Caco-2 (cell line): ENCODE data around the gene SLC9A6. TPM values are rescaled to one million over a fixed set of nuclear protein-coding genes. Genes with fewer than 3 reads are reported as not detected.
"Not testable (repeated sequence)": the region's sequence is repeated elsewhere in the genome, so short reads cannot be mapped to it uniquely, and the experiment has no call there.

Experiments
- BruUV-seq: library from RNA; stranded (reverse); fragments of 400-500 nt; replicated peaks from 2 replicates; lab custom pipeline; 2021; lab: Mats Ljungman, UMichigan
- CTCF ChIA-PET: fragments of 300-600 bp; sonication (Branson Sonifier 250); formaldehyde crosslinking; loops from one replicate; lab custom pipeline; 2022; ENCODE audit warnings: antibody characterized with exemption; lab: Charles Lee
- POLR2A ChIA-PET: fragments of 300-600 bp; sonication (Branson Sonifier 250); formaldehyde crosslinking; loops from one replicate; lab custom pipeline; 2022; ENCODE audit warnings: antibody characterized with exemption; lab: Charles Lee
- DNase-seq, 2 experiments: peaks; one replicate each; pipeline versions ENCODE4 v3.0.0 to v3.0.0-alpha.2; 2020 to 2022
- H3K27me3 ChIP-seq: replicated peaks from 2 replicates; pipeline ENCODE4 v1.6.0; 2011; ENCODE audit warnings: low read length; ENCODE audit not compliant: control insufficient read depth, insufficient read depth
- H3K36me3 ChIP-seq: 2 replicates; pipeline ENCODE4 v1.5.1; 2011; ENCODE audit warnings: low read length; ENCODE audit not compliant: control insufficient read depth, insufficient read depth
- H3K4me1 ChIP-seq: fragments of 250-450 bp; sonication (Bioruptor Pico); 2 replicates; pipeline ENCODE4 v1.5.1; 2020; ENCODE audit warnings: mild to moderate bottlenecking
- H3K4me3 ChIP-seq: 2 replicates; pipeline ENCODE4 v1.5.1; 2011; ENCODE audit warnings: low read depth, mild to moderate bottlenecking, control low read depth, low read length
- H3K9me3 ChIP-seq: fragments of 250-450 bp; sonication (Bioruptor Pico); 2 replicates; pipeline ENCODE4 v1.5.1; 2020; ENCODE audit warnings: mild to moderate bottlenecking, moderate library complexity
- H3K27ac Mint-ChIP-seq: one replicate; pipeline ENCODE4 v1.8.0; 2022; ENCODE audit warnings: mixed read lengths; ENCODE audit not compliant: unreplicated experiment
- H3K27me3 Mint-ChIP-seq: one replicate; pipeline ENCODE4 v1.8.0; 2022; ENCODE audit warnings: mixed read lengths; ENCODE audit not compliant: insufficient read depth, unreplicated experiment
- H3K36me3 Mint-ChIP-seq: one replicate; pipeline ENCODE4 v1.8.0; 2022; ENCODE audit warnings: mild to moderate bottlenecking, mixed read lengths; ENCODE audit not compliant: insufficient read depth, unreplicated experiment
- H3K4me1 Mint-ChIP-seq: one replicate; pipeline ENCODE4 v1.8.0; 2022; ENCODE audit warnings: low read depth, mixed read lengths; ENCODE audit not compliant: unreplicated experiment
- H3K4me3 Mint-ChIP-seq: one replicate; pipeline ENCODE4 v1.8.0; 2022; ENCODE audit warnings: mild to moderate bottlenecking, moderate library complexity, mixed read lengths; ENCODE audit not compliant: unreplicated experiment
- H3K9me3 Mint-ChIP-seq: one replicate; pipeline ENCODE4 v1.8.0; 2022; ENCODE audit warnings: mixed read lengths; ENCODE audit not compliant: unreplicated experiment
- intact Hi-C: fragments of 100-400 bp; cut with micrococcal nuclease; formaldehyde crosslinking; loops from one replicate; pipeline ENCODE4 v1.10.0; 2022; ENCODE audit not compliant: unreplicated experiment
- total RNA-seq: library from RNA; stranded (reverse); gene quantifications from 2 replicates; pipeline ENCODE4 v1.2.3, GENCODE V29; 2022
- TF ChIP-seq, protein P1 (sequence below), 2 experiments: fragments of 200-600 bp in 1 of 2; IDR thresholded peaks; 1 replicate in 1 of 2; 2 replicates in 1 of 2; pipeline versions ENCODE4 v1.5.1 to v1.8.0; 2011 to 2022; ENCODE audit warnings: antibody characterized with exemption in 1 of 2, control low read depth in 1 of 2, inconsistent platforms in 1 of 2, low read depth in 1 of 2, low read length in 1 of 2, mild to moderate bottlenecking in 1 of 2, moderate library complexity in 1 of 2; ENCODE audit not compliant: insufficient read depth in 1 of 2, severe bottlenecking in 1 of 2, unreplicated experiment in 1 of 2

The SLC9A6 gene
- total RNA-seq, 1 experiment from 2014 or later, result 9.9 TPM

DNA sequence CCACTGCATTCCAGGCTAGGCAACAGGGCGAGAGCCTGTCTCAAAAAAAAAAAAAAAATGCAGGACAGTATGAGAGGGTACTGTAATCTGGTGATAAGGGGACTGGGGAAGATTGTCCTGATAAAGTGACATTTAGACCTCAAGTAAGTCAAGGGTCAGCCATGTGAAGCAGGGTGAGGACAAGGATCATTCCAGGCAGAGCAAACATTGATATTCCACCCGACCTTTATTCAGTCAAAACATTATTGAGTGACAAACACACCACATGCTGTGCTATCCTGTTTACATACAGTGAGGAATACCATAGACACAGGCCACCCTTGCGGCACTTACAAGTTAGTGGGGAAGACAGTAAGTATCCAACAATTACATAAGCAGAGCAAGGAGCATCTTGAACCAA lies 64.4 kb downstream of the SLC9A6 start:
- Histone ChIP-seq H3K36me3 (no peaks in the 10 kb centered on the region), H3K27me3 (no peaks in the 10 kb centered on the region), H3K9me3 (no peaks in the 10 kb centered on the region), H3K4me3 (no peak overlapping the region), H3K4me1 (no peaks in the 10 kb centered on the region)
- intact Hi-C loops, result no loop called here
- no TSS peak for BruUV-seq
- no peak for DNase-seq
- H3K27me3 Mint-ChIP-seq, result peaks cover 4% of the 10 kb centered on the region
- no peaks in the 10 kb centered on the region for H3K36me3 Mint-ChIP-seq
- H3K4me1 Mint-ChIP-seq, result no peaks in the 10 kb centered on the region
- H3K4me3 Mint-ChIP-seq, result no peak overlapping the region
- ChIA-PET CTCF (no interaction called here), POLR2A (no interaction called here)
- H3K9me3 Mint-ChIP-seq, result no peaks in the 10 kb centered on the region
- no peak overlapping the region for H3K27ac Mint-ChIP-seq
- TF ChIP-seq, protein P1, sequence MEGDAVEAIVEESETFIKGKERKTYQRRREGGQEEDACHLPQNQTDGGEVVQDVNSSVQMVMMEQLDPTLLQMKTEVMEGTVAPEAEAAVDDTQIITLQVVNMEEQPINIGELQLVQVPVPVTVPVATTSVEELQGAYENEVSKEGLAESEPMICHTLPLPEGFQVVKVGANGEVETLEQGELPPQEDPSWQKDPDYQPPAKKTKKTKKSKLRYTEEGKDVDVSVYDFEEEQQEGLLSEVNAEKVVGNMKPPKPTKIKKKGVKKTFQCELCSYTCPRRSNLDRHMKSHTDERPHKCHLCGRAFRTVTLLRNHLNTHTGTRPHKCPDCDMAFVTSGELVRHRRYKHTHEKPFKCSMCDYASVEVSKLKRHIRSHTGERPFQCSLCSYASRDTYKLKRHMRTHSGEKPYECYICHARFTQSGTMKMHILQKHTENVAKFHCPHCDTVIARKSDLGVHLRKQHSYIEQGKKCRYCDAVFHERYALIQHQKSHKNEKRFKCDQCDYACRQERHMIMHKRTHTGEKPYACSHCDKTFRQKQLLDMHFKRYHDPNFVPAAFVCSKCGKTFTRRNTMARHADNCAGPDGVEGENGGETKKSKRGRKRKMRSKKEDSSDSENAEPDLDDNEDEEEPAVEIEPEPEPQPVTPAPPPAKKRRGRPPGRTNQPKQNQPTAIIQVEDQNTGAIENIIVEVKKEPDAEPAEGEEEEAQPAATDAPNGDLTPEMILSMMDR (IDR thresholded peaks at IDR 0.05; ENCODE audit: insufficient read depth in 1 of 2, low read depth in 1 of 2, low read length in 1 of 2, severe bottlenecking in 1 of 2, unreplicated experiment in 1 of 2), result no peak

DNA sequence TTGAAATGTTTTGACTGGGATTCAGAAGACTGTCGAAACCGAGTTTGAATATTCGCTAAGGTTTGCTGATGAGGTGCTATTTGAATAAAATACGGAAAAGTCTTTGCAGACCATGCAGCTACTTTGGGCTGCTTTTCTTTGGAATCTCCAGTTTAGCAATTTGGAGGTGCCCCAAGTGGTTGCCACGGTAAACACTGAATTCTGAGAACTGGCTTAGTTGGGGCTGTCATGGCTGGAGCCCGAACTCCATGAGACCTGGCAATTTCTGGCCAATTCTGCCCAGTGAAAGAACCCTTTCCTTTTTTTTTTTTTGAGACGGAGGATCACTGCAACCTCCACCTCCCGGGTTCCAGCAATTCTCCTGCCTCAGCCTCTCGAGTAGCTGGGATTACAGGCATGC lies 65.6 kb downstream of the SLC9A6 start:
- H3K27ac Mint-ChIP-seq, H3K9me3 Mint-ChIP-seq, BruUV-seq, DNase-seq, POLR2A ChIA-PET, H3K27me3 ChIP-seq, H3K9me3 ChIP-seq, H3K4me3 Mint-ChIP-seq, H3K36me3 Mint-ChIP-seq, H3K36me3 ChIP-seq, H3K27me3 Mint-ChIP-seq, H3K4me1 ChIP-seq, H3K4me3 ChIP-seq, intact Hi-C loops, H3K4me1 Mint-ChIP-seq: not testable (repeated sequence)
- CTCF ChIA-PET, result interaction anchor here (0.7 kb wide), 1 partner anchor 23 kb away, joined by 4 read pairs; no protein-coding TSS in a partner anchor

DNA sequence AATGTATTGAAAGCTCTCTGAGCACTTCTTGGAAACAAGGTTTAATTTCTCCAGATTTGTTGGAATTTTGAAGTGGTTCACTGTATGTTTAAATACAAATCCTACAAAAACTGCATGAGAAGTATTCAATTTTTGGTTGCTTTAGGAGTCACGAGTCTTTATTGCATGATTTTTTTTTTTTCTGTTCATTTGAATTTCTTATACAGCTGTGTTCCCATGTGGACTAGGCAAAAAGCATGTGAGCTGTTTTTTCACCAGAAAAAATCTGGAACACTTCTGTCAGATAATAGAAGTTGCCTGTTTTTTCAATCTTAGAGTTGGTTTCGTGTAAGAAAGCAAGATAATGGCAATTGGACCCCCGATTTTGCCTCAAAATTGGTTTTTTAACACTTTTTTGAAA lies 66.4 kb downstream of the SLC9A6 start:
- Histone ChIP-seq H3K4me3 (no peak overlapping the region), H3K4me1 (no peaks in the 10 kb centered on the region), H3K27me3 (no peaks in the 10 kb centered on the region), H3K9me3 (no peaks in the 10 kb centered on the region), H3K36me3 (no peaks in the 10 kb centered on the region)
- Mint-ChIP-seq H3K4me1 (no peaks in the 10 kb centered on the region), H3K27me3 (peaks cover 9% of the 10 kb centered on the region), H3K9me3 (no peaks in the 10 kb centered on the region), H3K4me3 (no peak overlapping the region), H3K27ac (no peak overlapping the region), H3K36me3 (no peaks in the 10 kb centered on the region)
- POLR2A ChIA-PET, result no interaction called here
- BruUV-seq, result no TSS peak
- CTCF ChIA-PET, result interaction anchor here (0.7 kb wide), 1 partner anchor 24 kb away, joined by 4 read pairs; no protein-coding TSS in a partner anchor
- DNase-seq, result no peak
- intact Hi-C loops, result no loop called here
- TF ChIP-seq, protein P1 (IDR thresholded peaks at IDR 0.05; ENCODE audit: insufficient read depth in 1 of 2, low read depth in 1 of 2, low read length in 1 of 2, severe bottlenecking in 1 of 2, unreplicated experiment in 1 of 2), result no peak
